ENCODE data around the gene MBOAT1.
A peak's percentile ranks its signal among the peaks of the same experiment; 100 is the strongest.
"Not testable (repeated sequence)": the region's sequence is repeated elsewhere in the genome, so short reads cannot be mapped to it uniquely, and the experiment has no call there.

MBOAT1 gene

GRCh38 chr6:20246125-20246524, 33.9 kb upstream of the MBOAT1 start:
- Histone ChIP-seq H3K4me1 (ENCODE audit: control insufficient read depth in 2 of 2, insufficient read depth in 2 of 2, low read length in 2 of 2) (peaks cover 3 to 14% of the 10 kb centered on the region in 2 donors), H3K27ac (ENCODE audit: low read depth in 2 of 2, low read length in 2 of 2) (peak overlapping the region; percentile 2 to 34), H3K4me3 (ENCODE audit: low read length in 2 of 2) (no peak overlapping the region), H3K9me3 (ENCODE audit: control insufficient read depth in 2 of 2, low read length in 2 of 2) (no peaks in the 10 kb centered on the region), H3K9ac (ENCODE audit: low read depth in 1 of 2, low read length in 2 of 2) (no peak overlapping the region), H3K27me3 (ENCODE audit: control insufficient read depth in 2 of 2, insufficient read depth in 2 of 2, low read length in 2 of 2) (no peaks in the 10 kb centered on the region), H3K36me3 (ENCODE audit: control insufficient read depth in 2 of 2, insufficient read depth in 2 of 2, low read length in 2 of 2) (no peaks in the 10 kb centered on the region)

GRCh38 chr6:20244807-20245681, 32.8 kb upstream of the MBOAT1 start:
- H3K27me3 ChIP-seq (ENCODE audit: control insufficient read depth in 2 of 2, insufficient read depth in 2 of 2, low read length in 2 of 2); H3K9ac ChIP-seq (ENCODE audit: low read depth in 1 of 2, low read length in 2 of 2); H3K27ac ChIP-seq (ENCODE audit: low read depth in 2 of 2, low read length in 2 of 2); H3K9me3 ChIP-seq (ENCODE audit: control insufficient read depth in 2 of 2, low read length in 2 of 2); H3K36me3 ChIP-seq (ENCODE audit: control insufficient read depth in 2 of 2, insufficient read depth in 2 of 2, low read length in 2 of 2); H3K4me3 ChIP-seq (ENCODE audit: low read length in 2 of 2): not testable (repeated sequence)
- peaks cover 2 to 14% of the 10 kb centered on the region in 2 donors for H3K4me1 ChIP-seq (ENCODE audit: control insufficient read depth in 2 of 2, insufficient read depth in 2 of 2, low read length in 2 of 2)

GRCh38 chr6:20243288-20243687, 31.0 kb upstream of the MBOAT1 start:
- no peaks in the 10 kb centered on the region for H3K9me3 ChIP-seq (ENCODE audit: control insufficient read depth in 2 of 2, low read length in 2 of 2)
- no peak overlapping the region for H3K9ac ChIP-seq (ENCODE audit: low read depth in 1 of 2, low read length in 2 of 2)
- H3K27me3 ChIP-seq (ENCODE audit: control insufficient read depth in 2 of 2, insufficient read depth in 2 of 2, low read length in 2 of 2): no peaks in the 10 kb centered on the region
- no peak overlapping the region for H3K27ac ChIP-seq (ENCODE audit: low read depth in 2 of 2, low read length in 2 of 2)
- no peaks in the 10 kb centered on the region for H3K36me3 ChIP-seq (ENCODE audit: control insufficient read depth in 2 of 2, insufficient read depth in 2 of 2, low read length in 2 of 2)
- H3K4me1 ChIP-seq (ENCODE audit: control insufficient read depth in 2 of 2, insufficient read depth in 2 of 2, low read length in 2 of 2): peaks cover 6 to 19% of the 10 kb centered on the region in 2 donors
- no peak overlapping the region for H3K4me3 ChIP-seq (ENCODE audit: low read length in 2 of 2)

GRCh38 chr6:20242397-20242796, 30.1 kb upstream of the MBOAT1 start:
- Histone ChIP-seq H3K4me1 (ENCODE audit: control insufficient read depth in 2 of 2, insufficient read depth in 2 of 2, low read length in 2 of 2) (peaks cover 12 to 28% of the 10 kb centered on the region in 2 donors), H3K36me3 (ENCODE audit: control insufficient read depth in 2 of 2, insufficient read depth in 2 of 2, low read length in 2 of 2) (no peaks in the 10 kb centered on the region), H3K4me3 (ENCODE audit: low read length in 2 of 2) (no peak overlapping the region), H3K9me3 (ENCODE audit: control insufficient read depth in 2 of 2, low read length in 2 of 2) (no peaks in the 10 kb centered on the region), H3K27ac (ENCODE audit: low read depth in 2 of 2, low read length in 2 of 2) (no peak overlapping the region), H3K9ac (ENCODE audit: low read depth in 1 of 2, low read length in 2 of 2) (no peak overlapping the region), H3K27me3 (ENCODE audit: control insufficient read depth in 2 of 2, insufficient read depth in 2 of 2, low read length in 2 of 2) (no peaks in the 10 kb centered on the region)

GRCh38 chr6:20241102-20241501, 28.8 kb upstream of the MBOAT1 start:
- no peak overlapping the region for H3K9ac ChIP-seq (ENCODE audit: low read depth in 1 of 2, low read length in 2 of 2)
- H3K36me3 ChIP-seq (ENCODE audit: control insufficient read depth in 2 of 2, insufficient read depth in 2 of 2, low read length in 2 of 2): no peaks in the 10 kb centered on the region
- H3K4me3 ChIP-seq (ENCODE audit: low read length in 2 of 2): no peak overlapping the region
- H3K9me3 ChIP-seq (ENCODE audit: control insufficient read depth in 2 of 2, low read length in 2 of 2): no peaks in the 10 kb centered on the region
- peaks cover 15 to 34% of the 10 kb centered on the region in 2 donors for H3K4me1 ChIP-seq (ENCODE audit: control insufficient read depth in 2 of 2, insufficient read depth in 2 of 2, low read length in 2 of 2)
- H3K27ac ChIP-seq (ENCODE audit: low read depth in 2 of 2, low read length in 2 of 2): no peak overlapping the region
- H3K27me3 ChIP-seq (ENCODE audit: control insufficient read depth in 2 of 2, insufficient read depth in 2 of 2, low read length in 2 of 2): no peaks in the 10 kb centered on the region

GRCh38 chr6:20238688-20239587, 26.7 kb upstream of the MBOAT1 start:
- Histone ChIP-seq H3K4me1 (ENCODE audit: control insufficient read depth in 2 of 2, insufficient read depth in 2 of 2, low read length in 2 of 2) (peaks cover 12 to 24% of the 10 kb centered on the region in 2 donors), H3K27me3 (ENCODE audit: control insufficient read depth in 2 of 2, insufficient read depth in 2 of 2, low read length in 2 of 2) (no peaks in the 10 kb centered on the region), H3K9ac (ENCODE audit: low read depth in 1 of 2, low read length in 2 of 2) (no peak overlapping the region), H3K4me3 (ENCODE audit: low read length in 2 of 2) (no peak overlapping the region), H3K27ac (ENCODE audit: low read depth in 2 of 2, low read length in 2 of 2) (peak overlapping the region in 1 of 2 donors; percentile 68), H3K9me3 (ENCODE audit: control insufficient read depth in 2 of 2, low read length in 2 of 2) (no peaks in the 10 kb centered on the region), H3K36me3 (ENCODE audit: control insufficient read depth in 2 of 2, insufficient read depth in 2 of 2, low read length in 2 of 2) (no peaks in the 10 kb centered on the region)

- Histone ChIP-seq H3K27ac (ENCODE audit: low read depth in 2 of 2, low read length in 2 of 2) (peak overlapping the region; percentile 68 to 78), H3K4me1 (ENCODE audit: control insufficient read depth in 2 of 2, insufficient read depth in 2 of 2, low read length in 2 of 2) (peaks cover 12 to 24% of the 10 kb centered on the region in 2 donors), H3K36me3 (ENCODE audit: control insufficient read depth in 2 of 2, insufficient read depth in 2 of 2, low read length in 2 of 2) (no peaks in the 10 kb centered on the region), H3K9ac (ENCODE audit: low read depth in 1 of 2, low read length in 2 of 2) (no peak overlapping the region), H3K9me3 (ENCODE audit: control insufficient read depth in 2 of 2, low read length in 2 of 2) (no peaks in the 10 kb centered on the region), H3K4me3 (ENCODE audit: low read length in 2 of 2) (no peak overlapping the region), H3K27me3 (ENCODE audit: control insufficient read depth in 2 of 2, insufficient read depth in 2 of 2, low read length in 2 of 2) (no peaks in the 10 kb centered on the region)
Observed at GRCh38 chr6:20237677-20238460, 25.6 kb upstream of the MBOAT1 start.

- H3K36me3 ChIP-seq (ENCODE audit: control insufficient read depth in 2 of 2, insufficient read depth in 2 of 2, low read length in 2 of 2): no peaks in the 10 kb centered on the region
- no peak overlapping the region for H3K9ac ChIP-seq (ENCODE audit: low read depth in 1 of 2, low read length in 2 of 2)
- H3K27me3 ChIP-seq (ENCODE audit: control insufficient read depth in 2 of 2, insufficient read depth in 2 of 2, low read length in 2 of 2): no peaks in the 10 kb centered on the region
- H3K4me1 ChIP-seq (ENCODE audit: control insufficient read depth in 2 of 2, insufficient read depth in 2 of 2, low read length in 2 of 2): peaks cover 12 to 24% of the 10 kb centered on the region in 2 donors
- H3K4me3 ChIP-seq (ENCODE audit: low read length in 2 of 2): no peak overlapping the region
- H3K9me3 ChIP-seq (ENCODE audit: control insufficient read depth in 2 of 2, low read length in 2 of 2): no peaks in the 10 kb centered on the region
- H3K27ac ChIP-seq (ENCODE audit: low read depth in 2 of 2, low read length in 2 of 2): peak overlapping the region; percentile 68 to 78
Observed at GRCh38 chr6:20236909-20237600, 24.8 kb upstream of the MBOAT1 start.

GRCh38 chr6:20236344-20236743, 24.1 kb upstream of the MBOAT1 start:
- H3K27me3 ChIP-seq (ENCODE audit: control insufficient read depth in 2 of 2, insufficient read depth in 2 of 2, low read length in 2 of 2): no peaks in the 10 kb centered on the region
- H3K9ac ChIP-seq (ENCODE audit: low read depth in 1 of 2, low read length in 2 of 2): no peak overlapping the region
- H3K27ac ChIP-seq (ENCODE audit: low read depth in 2 of 2, low read length in 2 of 2): peak overlapping the region; percentile 68 to 78
- H3K9me3 ChIP-seq (ENCODE audit: control insufficient read depth in 2 of 2, low read length in 2 of 2): no peaks in the 10 kb centered on the region
- no peak overlapping the region for H3K4me3 ChIP-seq (ENCODE audit: low read length in 2 of 2)
- peaks cover 12 to 24% of the 10 kb centered on the region in 2 donors for H3K4me1 ChIP-seq (ENCODE audit: control insufficient read depth in 2 of 2, insufficient read depth in 2 of 2, low read length in 2 of 2)
- H3K36me3 ChIP-seq (ENCODE audit: control insufficient read depth in 2 of 2, insufficient read depth in 2 of 2, low read length in 2 of 2): no peaks in the 10 kb centered on the region
